OCI-LY3 (cell line): Measurements from ENCODE around the gene MPG.
"Not testable (repeated sequence)": the region's sequence is repeated elsewhere in the genome, so short reads cannot be mapped to it uniquely, and the experiment has no call there.

Source experiments
- CTCF ChIP-seq: fragments of 200-600, 300-600 bp; sonication (generic); IDR thresholded peaks from 2 replicates; pipeline ENCODE4 v1.5.1; 2014; ENCODE audit warnings: antibody characterized with exemption, low read length, low read depth
- EZH2phosphoT487 ChIP-seq: fragments of 200-600 bp; shearing (Covaris generic); IDR thresholded peaks from 2 replicates; pipeline ENCODE4 v1.6.1; 2018; ENCODE audit warnings: antibody characterized with exemption, mixed run types, low read depth

- not testable (repeated sequence) for TF ChIP-seq CTCF, EZH2phosphoT487
These were observed 31.5 kb upstream of the MPG start for GRCh38 chr16:46510-46909.
